ENCODE data around the gene AKT1S1. TPM values are rescaled to one million over a fixed set of nuclear protein-coding genes. Genes with fewer than 3 reads are reported as not detected.

AKT1S1 gene
- total RNA-seq, 4 donors from 2014 or later = 14.4 to 24.6 (median 19.7) TPM

DNA sequence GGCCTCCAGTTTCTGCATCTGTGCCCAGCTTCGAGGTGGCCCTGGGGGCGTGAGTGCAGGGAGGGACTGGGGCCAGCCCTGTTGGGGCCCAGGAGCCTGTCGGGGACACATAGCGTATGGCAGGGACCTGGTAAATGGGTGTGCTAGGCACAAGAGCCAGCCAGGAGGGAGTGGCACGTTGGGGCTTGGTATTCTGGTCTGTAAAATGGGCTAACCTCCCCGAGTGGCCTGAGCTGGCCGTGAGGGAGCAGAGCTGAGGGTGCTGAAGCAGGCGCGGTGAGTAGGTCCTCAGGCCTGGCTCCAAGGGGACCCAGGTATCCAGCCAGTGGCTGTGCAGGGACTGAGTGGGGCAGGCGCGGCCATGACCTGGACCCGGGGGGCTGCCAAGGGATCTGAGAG is 21.9 kb downstream of the AKT1S1 start:
- 80 to 100% methylated on average over 1 to 2 of the region's 12 CpGs for WGBS, 2 donors (ENCODE audit: low coverage in 1 of 2)
- peak overlapping the region in 2 of 4 donors; percentile 12 to 35 for H3K27ac ChIP-seq
- TF ChIP-seq POLR2A (IDR thresholded peaks at IDR 0.05) = no peak
- TF ChIP-seq, protein P1, sequence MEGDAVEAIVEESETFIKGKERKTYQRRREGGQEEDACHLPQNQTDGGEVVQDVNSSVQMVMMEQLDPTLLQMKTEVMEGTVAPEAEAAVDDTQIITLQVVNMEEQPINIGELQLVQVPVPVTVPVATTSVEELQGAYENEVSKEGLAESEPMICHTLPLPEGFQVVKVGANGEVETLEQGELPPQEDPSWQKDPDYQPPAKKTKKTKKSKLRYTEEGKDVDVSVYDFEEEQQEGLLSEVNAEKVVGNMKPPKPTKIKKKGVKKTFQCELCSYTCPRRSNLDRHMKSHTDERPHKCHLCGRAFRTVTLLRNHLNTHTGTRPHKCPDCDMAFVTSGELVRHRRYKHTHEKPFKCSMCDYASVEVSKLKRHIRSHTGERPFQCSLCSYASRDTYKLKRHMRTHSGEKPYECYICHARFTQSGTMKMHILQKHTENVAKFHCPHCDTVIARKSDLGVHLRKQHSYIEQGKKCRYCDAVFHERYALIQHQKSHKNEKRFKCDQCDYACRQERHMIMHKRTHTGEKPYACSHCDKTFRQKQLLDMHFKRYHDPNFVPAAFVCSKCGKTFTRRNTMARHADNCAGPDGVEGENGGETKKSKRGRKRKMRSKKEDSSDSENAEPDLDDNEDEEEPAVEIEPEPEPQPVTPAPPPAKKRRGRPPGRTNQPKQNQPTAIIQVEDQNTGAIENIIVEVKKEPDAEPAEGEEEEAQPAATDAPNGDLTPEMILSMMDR (IDR thresholded peaks at IDR 0.05) = no peak
- TF ChIP-seq POLR2AphosphoS5 (IDR thresholded peaks at IDR 0.05) = no peak
- TF ChIP-seq EP300 (IDR thresholded peaks at IDR 0.05) = no peak
- no peak overlapping the region for H3K4me3 ChIP-seq
- peaks cover 0 to 52% (median 15%) of the 10 kb centered on the region in 3 donors for H3K4me1 ChIP-seq
- no peak for ATAC-seq
- H3K36me3 ChIP-seq = peaks cover 0 to 61% of the 10 kb centered on the region in 2 donors
- no peaks in the 10 kb centered on the region for H3K27me3 ChIP-seq
- no peaks in the 10 kb centered on the region for H3K9me3 ChIP-seq

DNA sequence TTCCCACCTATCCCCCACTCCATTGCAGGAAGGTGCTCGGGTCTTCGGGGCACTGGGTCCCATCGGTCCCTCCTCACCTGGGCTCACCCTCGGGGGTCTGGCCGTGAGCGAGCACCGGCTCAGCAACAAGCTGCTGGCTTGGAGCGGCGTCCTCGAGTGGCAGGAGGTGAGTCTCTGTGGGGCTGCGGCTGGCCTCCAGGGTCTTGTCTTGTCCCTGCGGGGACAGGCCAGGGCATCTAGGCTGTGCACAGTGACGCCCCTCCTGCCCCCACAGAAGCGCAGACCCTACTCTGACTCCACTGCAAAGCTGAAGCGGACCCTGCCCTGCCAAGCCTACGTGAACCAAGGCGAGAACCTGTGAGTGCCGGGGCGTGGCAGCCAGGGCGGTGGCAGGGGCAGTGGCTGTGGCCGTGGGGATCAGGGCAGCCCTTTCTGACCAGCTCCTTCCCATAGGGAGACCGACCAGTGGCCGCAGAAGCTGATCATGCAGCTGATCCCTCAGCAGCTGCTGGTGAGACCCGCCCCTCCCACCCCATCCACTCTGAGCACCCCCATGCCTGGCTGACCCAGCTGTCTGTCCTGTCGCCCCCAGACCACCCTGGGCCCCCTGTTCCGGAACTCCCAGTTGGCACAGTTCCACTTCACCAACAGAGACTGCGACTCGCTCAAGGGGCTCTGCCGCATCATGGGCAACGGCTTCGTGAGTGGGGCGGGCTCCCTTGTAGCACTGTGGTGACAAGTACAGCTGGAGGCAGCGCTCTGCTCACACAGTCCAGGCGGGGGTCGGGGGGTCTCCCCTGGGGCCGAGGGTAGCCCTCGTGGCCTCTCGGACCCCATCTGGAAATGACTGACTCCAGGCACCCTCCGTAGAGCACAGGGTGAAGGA is 22.5 kb downstream of the AKT1S1 start:
- peaks cover 0 to 54% of the 10 kb centered on the region in 2 donors for H3K36me3 ChIP-seq
- TF ChIP-seq, protein P1 (IDR thresholded peaks at IDR 0.05) = no peak
- TF ChIP-seq POLR2AphosphoS5 (IDR thresholded peaks at IDR 0.05) (no peak), POLR2A (IDR thresholded peaks at IDR 0.05) (no peak)

DNA sequence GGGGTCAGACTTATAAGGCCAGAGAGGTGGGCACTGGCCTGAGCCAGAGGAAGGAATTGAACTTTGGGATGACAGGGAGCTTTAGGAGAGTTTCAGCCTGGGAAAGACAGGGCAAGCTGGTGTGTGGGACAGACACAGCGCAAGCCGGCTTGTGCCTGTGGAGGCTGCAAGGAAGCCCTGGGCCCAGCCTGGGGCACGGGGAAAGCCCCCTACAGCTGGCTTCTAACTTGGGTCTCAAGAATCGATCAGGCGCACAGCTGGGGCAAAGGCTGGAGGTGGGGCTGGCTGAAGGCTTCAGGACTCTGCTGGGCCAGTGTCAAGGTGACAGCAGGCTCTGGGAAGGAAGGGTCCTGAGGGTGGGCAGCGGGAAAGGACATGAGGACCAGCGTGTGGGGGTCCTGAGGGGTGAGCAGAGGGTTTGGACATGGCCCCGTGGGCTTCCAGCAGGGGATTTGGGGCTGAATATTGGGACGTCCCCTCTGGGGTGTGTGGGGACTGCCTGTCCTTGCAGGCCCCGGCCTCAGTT is 23.2 kb downstream of the AKT1S1 start:
- peaks cover 0 to 47% of the 10 kb centered on the region in 2 donors for H3K36me3 ChIP-seq
- ATAC-seq = no peak
- peak overlapping the region in 2 of 4 donors; percentile 7 to 24 for H3K27ac ChIP-seq
- no peaks in the 10 kb centered on the region for H3K27me3 ChIP-seq
- 90% methylated on average over 2 of the region's 10 CpGs; no CpG with 5 or more reads in 1 of the 2 donors for WGBS, 2 donors (ENCODE audit: low coverage in 1 of 2)
- H3K4me3 ChIP-seq = no peak overlapping the region
- TF ChIP-seq POLR2A (IDR thresholded peaks at IDR 0.05) (no peak), POLR2AphosphoS5 (IDR thresholded peaks at IDR 0.05) (no peak), EP300 (IDR thresholded peaks at IDR 0.05) (no peak)
- TF ChIP-seq, protein P1 (IDR thresholded peaks at IDR 0.05) = no peak
- H3K4me1 ChIP-seq = peaks cover 0 to 56% (median 15%) of the 10 kb centered on the region in 3 donors
- H3K9me3 ChIP-seq = no peaks in the 10 kb centered on the region

More for the DNA sequence above, 22.5 kb downstream of the AKT1S1 start:
- no peak overlapping the region for H3K4me3 ChIP-seq
- no peaks in the 10 kb centered on the region for H3K27me3 ChIP-seq
- no peak for ATAC-seq
- H3K4me1 ChIP-seq = peaks cover 0 to 56% (median 15%) of the 10 kb centered on the region in 3 donors
- WGBS, 2 donors (ENCODE audit: low coverage in 1 of 2) = no CpG with 5 or more reads among the region's 39 CpGs
- peak overlapping the region in 2 of 4 donors; percentile 12 to 35 for H3K27ac ChIP-seq
- no peaks in the 10 kb centered on the region for H3K9me3 ChIP-seq

DNA sequence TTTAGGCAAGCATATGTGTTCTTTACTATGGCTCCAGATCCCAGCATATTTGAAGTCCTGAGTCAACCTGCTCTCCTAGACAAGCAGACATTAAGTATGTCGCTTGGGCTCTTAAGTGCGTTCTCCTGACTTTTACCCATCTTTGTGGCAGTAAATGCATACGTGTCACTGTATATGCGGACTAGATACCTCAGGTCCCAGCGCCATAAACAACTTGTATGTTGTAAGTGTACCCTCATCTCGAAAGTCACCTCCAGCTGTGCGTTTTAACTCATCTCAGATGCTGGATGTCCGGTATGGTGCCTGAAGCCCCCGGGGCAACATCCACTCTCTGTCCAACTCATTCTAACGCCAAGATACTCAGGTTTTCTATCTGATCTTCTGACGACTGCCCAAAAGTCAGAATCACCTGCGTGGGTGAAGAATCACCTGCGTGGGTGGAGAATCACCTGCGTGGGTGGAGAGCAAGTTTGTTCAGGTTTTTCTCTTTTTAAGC is 24.5 kb downstream of the AKT1S1 start:
- peaks cover 0 to 48% (median 15%) of the 10 kb centered on the region in 3 donors for H3K4me1 ChIP-seq
- no peak for TF ChIP-seq POLR2A (IDR thresholded peaks at IDR 0.05)
- no peak for TF ChIP-seq POLR2AphosphoS5 (IDR thresholded peaks at IDR 0.05)
- TF ChIP-seq, protein P1 (IDR thresholded peaks at IDR 0.05) = no peak
- TF ChIP-seq EP300 (IDR thresholded peaks at IDR 0.05) = no peak
- H3K9me3 ChIP-seq = no peaks in the 10 kb centered on the region
- H3K4me3 ChIP-seq = peak overlapping the region in 1 of 2 donors; percentile 98
- H3K27me3 ChIP-seq = no peaks in the 10 kb centered on the region
- H3K36me3 ChIP-seq = peaks cover 0 to 35% of the 10 kb centered on the region in 2 donors
- whole genome bisulfite sequencing, 2 donors (ENCODE audit: low coverage in 1 of 2) = 63 to 66% methylated on average over 11 to 13 of the region's 14 CpGs
- no peak for ATAC-seq
- H3K27ac ChIP-seq = no peak overlapping the region
